ENCODE data around the gene PRDX1. TPM values are rescaled to one million over a fixed set of nuclear protein-coding genes. Genes with fewer than 3 reads are reported as not detected.
A peak's percentile ranks its signal among the peaks of the same experiment; 100 is the strongest.

PRDX1 gene
- total RNA-seq, 4 donors from 2014 or later, result 120 to 291 (median 189) TPM

DNA sequence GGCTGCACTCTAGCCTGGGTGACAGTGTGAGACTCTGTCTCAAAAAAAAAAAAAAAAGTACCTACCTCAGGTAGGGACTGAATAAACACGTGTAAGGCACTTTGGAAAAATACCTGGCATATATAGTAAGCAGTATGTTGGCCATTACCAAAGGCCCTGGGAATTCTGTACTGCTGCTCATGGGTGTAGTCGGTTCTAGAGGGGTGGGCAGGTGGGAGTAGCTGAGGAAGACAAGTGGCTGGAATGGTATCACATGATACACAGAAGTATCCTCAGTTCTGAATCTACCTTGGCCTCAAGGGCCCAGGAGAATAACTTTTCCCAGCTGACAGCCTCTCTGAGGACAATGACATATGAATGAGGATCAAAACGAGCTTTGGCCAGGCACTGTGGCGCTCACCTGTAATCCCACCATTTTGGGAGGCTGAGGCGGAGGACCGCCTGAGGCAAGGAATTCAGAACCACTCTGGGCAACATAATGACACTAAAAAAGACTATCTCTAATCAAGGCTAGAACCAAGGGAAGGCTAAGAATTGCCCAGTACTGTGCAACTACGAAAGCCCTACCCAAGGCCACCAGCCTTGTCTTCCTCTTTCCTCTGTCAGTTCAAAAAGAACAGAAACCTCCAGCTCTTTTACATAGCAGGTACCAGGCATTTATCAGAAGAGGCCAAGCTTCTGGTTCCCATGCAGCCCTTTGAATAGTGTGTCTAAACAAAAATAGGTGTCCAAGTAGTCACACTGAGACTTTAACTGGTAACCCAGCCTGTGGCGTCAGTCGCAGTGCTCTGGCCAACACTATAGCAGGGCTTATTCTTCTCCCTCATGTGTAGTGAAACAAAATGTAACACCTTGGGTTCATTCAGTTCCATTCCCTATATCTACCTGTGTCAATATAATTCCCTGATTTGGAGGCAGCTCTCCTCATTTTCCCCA lies 11.4 kb downstream of the PRDX1 start:
- Histone ChIP-seq H3K27ac (no peak overlapping the region), H3K27me3 (no peaks in the 10 kb centered on the region), H3K9me3 (no peaks in the 10 kb centered on the region), H3K4me1 (peaks cover 0 to 6% (median 3%) of the 10 kb centered on the region in 4 donors), H3K4me3 (no peak overlapping the region), H3K36me3 (peaks cover 0 to 59% (median 28%) of the 10 kb centered on the region in 4 donors)
- in situ Hi-C loops (cut with MboI; ENCODE audit: low pct_ligation_motif_present in 1 of 4, low pct_unique_long_range_greater_than_20kb in 1 of 4, low sequenced_read_pairs in 3 of 4) (loop anchor here in 2 of 4 donors (5.0 to 10.0 kb wide), 2 partner anchors 54 to 57 kb away; no protein-coding TSS in a partner anchor), intact Hi-C loops (cut with DNase I; ENCODE audit: low total_unique reads) (loop anchor here (2.0 kb wide), 1 partner anchor 50 kb away; no protein-coding TSS in a partner anchor)
- DNase-seq, result no peak
- 59 to 66% methylated on average over 9 of the region's 9 CpGs for WGBS, 2 donors (ENCODE audit: low coverage in 1 of 2)
- TF ChIP-seq POLR2A (IDR thresholded peaks at IDR 0.05) (no peak), EP300 (IDR thresholded peaks at IDR 0.05; ENCODE audit: low read depth) (no peak), POLR2AphosphoS5 (IDR thresholded peaks at IDR 0.05) (no peak)
- TF ChIP-seq, protein P1, sequence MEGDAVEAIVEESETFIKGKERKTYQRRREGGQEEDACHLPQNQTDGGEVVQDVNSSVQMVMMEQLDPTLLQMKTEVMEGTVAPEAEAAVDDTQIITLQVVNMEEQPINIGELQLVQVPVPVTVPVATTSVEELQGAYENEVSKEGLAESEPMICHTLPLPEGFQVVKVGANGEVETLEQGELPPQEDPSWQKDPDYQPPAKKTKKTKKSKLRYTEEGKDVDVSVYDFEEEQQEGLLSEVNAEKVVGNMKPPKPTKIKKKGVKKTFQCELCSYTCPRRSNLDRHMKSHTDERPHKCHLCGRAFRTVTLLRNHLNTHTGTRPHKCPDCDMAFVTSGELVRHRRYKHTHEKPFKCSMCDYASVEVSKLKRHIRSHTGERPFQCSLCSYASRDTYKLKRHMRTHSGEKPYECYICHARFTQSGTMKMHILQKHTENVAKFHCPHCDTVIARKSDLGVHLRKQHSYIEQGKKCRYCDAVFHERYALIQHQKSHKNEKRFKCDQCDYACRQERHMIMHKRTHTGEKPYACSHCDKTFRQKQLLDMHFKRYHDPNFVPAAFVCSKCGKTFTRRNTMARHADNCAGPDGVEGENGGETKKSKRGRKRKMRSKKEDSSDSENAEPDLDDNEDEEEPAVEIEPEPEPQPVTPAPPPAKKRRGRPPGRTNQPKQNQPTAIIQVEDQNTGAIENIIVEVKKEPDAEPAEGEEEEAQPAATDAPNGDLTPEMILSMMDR (IDR thresholded peaks at IDR 0.05), result no peak

DNA sequence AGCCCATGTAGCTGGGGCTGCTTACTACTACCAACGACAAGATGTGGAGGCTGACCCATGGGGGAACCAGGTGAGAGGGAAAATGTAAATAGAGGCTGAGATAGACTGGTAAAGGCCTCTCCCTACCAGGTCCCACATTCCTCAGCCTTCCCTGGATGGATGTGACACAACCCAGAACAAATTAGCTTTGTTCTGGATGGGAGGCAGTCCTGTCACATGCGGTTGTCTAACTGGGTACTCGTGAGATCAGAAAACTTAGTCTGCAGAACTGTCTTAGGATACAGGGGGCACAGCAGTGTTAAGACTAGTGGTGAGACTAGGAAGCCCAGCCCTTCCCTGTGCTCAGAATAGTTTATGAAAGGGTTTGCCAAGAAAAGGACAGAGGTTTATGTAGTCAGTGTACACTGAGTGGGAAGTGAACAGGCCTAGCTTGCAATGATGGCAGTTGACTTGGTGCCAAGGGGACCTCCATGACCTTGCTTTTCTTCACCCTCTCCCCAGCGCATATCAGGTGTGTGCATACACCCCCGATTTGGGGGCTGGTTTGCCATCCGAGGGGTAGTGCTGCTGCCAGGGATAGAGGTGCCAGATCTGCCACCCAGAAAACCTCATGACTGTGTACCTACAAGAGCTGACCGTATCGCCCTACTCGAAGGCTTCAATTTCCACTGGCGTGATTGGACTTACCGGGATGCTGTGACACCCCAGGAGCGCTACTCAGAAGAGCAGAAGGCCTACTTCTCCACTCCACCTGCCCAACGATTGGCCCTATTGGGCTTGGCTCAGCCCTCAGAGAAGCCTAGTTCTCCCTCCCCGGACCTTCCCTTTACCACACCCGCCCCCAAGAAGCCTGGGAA lies 13.2 kb downstream of the PRDX1 start:
- in situ Hi-C loops (cut with MboI; ENCODE audit: low pct_ligation_motif_present in 1 of 4, low pct_unique_long_range_greater_than_20kb in 1 of 4, low sequenced_read_pairs in 3 of 4) (loop anchor here in 2 of 4 donors (5.0 to 10.0 kb wide), 2 partner anchors 59 to 66 kb away; no protein-coding TSS in a partner anchor), intact Hi-C loops (cut with DNase I; ENCODE audit: low total_unique reads) (no loop called here)
- Histone ChIP-seq H3K4me3 (no peak overlapping the region), H3K27ac (no peak overlapping the region), H3K27me3 (no peaks in the 10 kb centered on the region), H3K9me3 (no peaks in the 10 kb centered on the region), H3K4me1 (no peaks in the 10 kb centered on the region), H3K36me3 (peaks cover 0 to 43% (median 22%) of the 10 kb centered on the region in 4 donors)
- no peak for DNase-seq
- 74% methylated on average over 15 of the region's 15 CpGs; no CpG with 5 or more reads in 1 of the 2 donors for WGBS, 2 donors (ENCODE audit: low coverage in 1 of 2)
- no peak for TF ChIP-seq POLR2A (IDR thresholded peaks at IDR 0.05)
- TF ChIP-seq, protein P1 (IDR thresholded peaks at IDR 0.05), result peak in 1 of 5 experiments; percentile 11

DNA sequence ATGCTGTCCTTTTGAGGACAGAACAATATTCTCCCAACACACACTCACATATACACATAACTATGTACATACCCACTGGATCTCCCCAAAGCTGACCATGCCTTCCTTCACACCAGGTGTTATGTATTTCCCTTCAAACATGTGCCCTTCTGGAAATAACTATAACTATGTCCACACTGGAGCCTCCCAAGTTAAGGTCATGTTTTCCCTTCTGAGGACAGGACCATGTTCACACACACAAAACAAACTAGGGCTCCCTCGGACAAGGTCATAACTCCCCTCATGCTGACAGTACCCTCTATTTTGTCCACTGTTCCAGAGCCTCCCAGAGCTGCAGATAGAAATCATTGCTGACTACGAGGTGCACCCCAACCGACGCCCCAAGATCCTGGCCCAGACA lies 13.8 kb downstream of the PRDX1 start:
- intact Hi-C loops (cut with DNase I; ENCODE audit: low total_unique reads) (no loop called here), in situ Hi-C loops (cut with MboI; ENCODE audit: low pct_ligation_motif_present in 1 of 4, low pct_unique_long_range_greater_than_20kb in 1 of 4, low sequenced_read_pairs in 3 of 4) (loop anchor here in 2 of 4 donors (5.0 to 10.0 kb wide), 2 partner anchors 59 to 67 kb away; no protein-coding TSS in a partner anchor)
- Histone ChIP-seq H3K27ac (no peak overlapping the region), H3K27me3 (no peaks in the 10 kb centered on the region), H3K4me3 (no peak overlapping the region), H3K4me1 (no peaks in the 10 kb centered on the region), H3K36me3 (peaks cover 0 to 37% (median 18%) of the 10 kb centered on the region in 4 donors), H3K9me3 (no peaks in the 10 kb centered on the region)
- 88% methylated on average over 4 of the region's 4 CpGs; no CpG with 5 or more reads in 1 of the 2 donors for WGBS, 2 donors (ENCODE audit: low coverage in 1 of 2)
- DNase-seq, result no peak
- no peak for TF ChIP-seq POLR2AphosphoS5 (IDR thresholded peaks at IDR 0.05)
- TF ChIP-seq, protein P1 (IDR thresholded peaks at IDR 0.05), result no peak
- TF ChIP-seq POLR2A (IDR thresholded peaks at IDR 0.05), result no peak
- TF ChIP-seq EP300 (IDR thresholded peaks at IDR 0.05; ENCODE audit: low read depth), result no peak
